HUES48 (cell line): ENCODE data around the gene GLO1.
A peak's percentile ranks its signal among the peaks of the same experiment; 100 is the strongest.

Experiments
- H3K27ac ChIP-seq: one replicate; pipeline ENCODE4 v1.7.0; 2013; ENCODE audit warnings: low read depth, low read length, inconsistent platforms
- H3K27me3 ChIP-seq: 2 replicates; pipeline ENCODE4 v1.6.1; 2013; ENCODE audit warnings: mild to moderate bottlenecking, low read length; ENCODE audit not compliant: control insufficient read depth, insufficient read depth
- H3K36me3 ChIP-seq: 2 replicates; pipeline ENCODE4 v1.6.1; 2013; ENCODE audit warnings: low read length; ENCODE audit not compliant: control insufficient read depth, insufficient read depth
- H3K4me1 ChIP-seq: 2 replicates; pipeline ENCODE4 v1.6.1; 2013; ENCODE audit warnings: mild to moderate bottlenecking, low read length; ENCODE audit not compliant: control insufficient read depth, insufficient read depth
- H3K4me3 ChIP-seq: 2 replicates; pipeline ENCODE4 v1.5.1; 2013; ENCODE audit warnings: mild to moderate bottlenecking, low read depth, low read length
- H3K9ac ChIP-seq: 2 replicates; pipeline ENCODE4 v1.6.1; 2013; ENCODE audit warnings: mild to moderate bottlenecking, low read depth, low read length, moderate library complexity
- H3K9me3 ChIP-seq: 2 replicates; pipeline ENCODE4 v1.6.1; 2013; ENCODE audit warnings: low read length; ENCODE audit not compliant: control insufficient read depth, insufficient read depth

GLO1 gene

GRCh38 chr6:38656896-38657295 is 46.0 kb downstream of the GLO1 start:
- Histone ChIP-seq H3K9me3 (no peaks in the 10 kb centered on the region), H3K4me1 (no peaks in the 10 kb centered on the region), H3K36me3 (no peaks in the 10 kb centered on the region), H3K27me3 (no peaks in the 10 kb centered on the region), H3K27ac (no peak overlapping the region), H3K4me3 (no peak overlapping the region), H3K9ac (no peak overlapping the region)

GRCh38 chr6:38654263-38654662 is 48.7 kb downstream of the GLO1 start:
- Histone ChIP-seq H3K9me3 (no peaks in the 10 kb centered on the region), H3K4me3 (no peak overlapping the region), H3K27ac (no peak overlapping the region), H3K4me1 (no peaks in the 10 kb centered on the region), H3K9ac (no peak overlapping the region), H3K36me3 (no peaks in the 10 kb centered on the region), H3K27me3 (no peaks in the 10 kb centered on the region)

GRCh38 chr6:38651121-38651784 is 51.7 kb downstream of the GLO1 start:
- H3K4me3 ChIP-seq, result no peak overlapping the region
- peaks cover 4% of the 10 kb centered on the region; the same call in 1 of the 2 replicates for H3K4me1 ChIP-seq
- no peaks in the 10 kb centered on the region for H3K27me3 ChIP-seq
- no peaks in the 10 kb centered on the region for H3K36me3 ChIP-seq
- no peak overlapping the region for H3K27ac ChIP-seq
- no peak overlapping the region for H3K9ac ChIP-seq
- H3K9me3 ChIP-seq, result no peaks in the 10 kb centered on the region

GRCh38 chr6:38650207-38650752 is 52.7 kb downstream of the GLO1 start:
- peaks cover 10% of the 10 kb centered on the region; the same call in 1 of the 2 replicates for H3K4me1 ChIP-seq
- no peaks in the 10 kb centered on the region for H3K36me3 ChIP-seq
- H3K9ac ChIP-seq, result no peak overlapping the region
- H3K9me3 ChIP-seq, result no peaks in the 10 kb centered on the region
- no peak overlapping the region for H3K27ac ChIP-seq
- H3K4me3 ChIP-seq, result no peak overlapping the region
- no peaks in the 10 kb centered on the region for H3K27me3 ChIP-seq

- no peaks in the 10 kb centered on the region for H3K27me3 ChIP-seq
- no peaks in the 10 kb centered on the region for H3K36me3 ChIP-seq
- H3K9ac ChIP-seq, result no peak overlapping the region
Observed at GRCh38 chr6:38649744-38650143, 53.2 kb downstream of the GLO1 start.

GRCh38 chr6:38648629-38649028 is 54.3 kb downstream of the GLO1 start:
- Histone ChIP-seq H3K36me3 (no peaks in the 10 kb centered on the region), H3K4me3 (no peak overlapping the region), H3K27me3 (no peaks in the 10 kb centered on the region), H3K9me3 (no peaks in the 10 kb centered on the region), H3K9ac (no peak overlapping the region), H3K4me1 (peaks cover 10% of the 10 kb centered on the region; the same call in 1 of the 2 replicates), H3K27ac (no peak overlapping the region)

More at GRCh38 chr6:38649744-38650143, 53.2 kb downstream of the GLO1 start:
- H3K4me1 ChIP-seq, result peaks cover 10% of the 10 kb centered on the region; the same call in 1 of the 2 replicates
- H3K27ac ChIP-seq, result no peak overlapping the region
- no peaks in the 10 kb centered on the region for H3K9me3 ChIP-seq
- no peak overlapping the region for H3K4me3 ChIP-seq

- no peaks in the 10 kb centered on the region for H3K27me3 ChIP-seq
- H3K9ac ChIP-seq, result no peak overlapping the region
- H3K27ac ChIP-seq, result peak overlapping the region; percentile 40
- H3K9me3 ChIP-seq, result no peaks in the 10 kb centered on the region
- H3K4me3 ChIP-seq, result no peak overlapping the region
- H3K4me1 ChIP-seq, result peaks cover 10% of the 10 kb centered on the region; the same call in 1 of the 2 replicates
- no peaks in the 10 kb centered on the region for H3K36me3 ChIP-seq
Observed at GRCh38 chr6:38646166-38646878, 56.6 kb downstream of the GLO1 start.

GRCh38 chr6:38644951-38645350 is 58.0 kb downstream of the GLO1 start:
- Histone ChIP-seq H3K4me3 (no peak overlapping the region), H3K9me3 (no peaks in the 10 kb centered on the region), H3K27me3 (no peaks in the 10 kb centered on the region), H3K4me1 (peaks cover 10% of the 10 kb centered on the region; the same call in 1 of the 2 replicates), H3K36me3 (no peaks in the 10 kb centered on the region), H3K9ac (no peak overlapping the region), H3K27ac (no peak overlapping the region)

- Histone ChIP-seq H3K4me1 (peaks cover 6% of the 10 kb centered on the region), H3K4me3 (peak overlapping the region; percentile 96), H3K36me3 (no peaks in the 10 kb centered on the region), H3K27me3 (no peaks in the 10 kb centered on the region), H3K9ac (peak overlapping the region; percentile 68), H3K9me3 (no peaks in the 10 kb centered on the region), H3K27ac (peak overlapping the region; percentile 88)
Observed at GRCh38 chr6:38640216-38640909, 62.6 kb downstream of the GLO1 start.

GRCh38 chr6:38639498-38640215 is 63.3 kb downstream of the GLO1 start, which contains the start of gene BTBD9:
Gene BTBD9 (minus strand): TSS chr6:38639929.
- Histone ChIP-seq H3K27ac (peak within 1 kb of the TSS; percentile 88), H3K27me3 (no peaks in the 10 kb centered on the region), H3K4me3 (peak within 1 kb of the TSS; percentile 96), H3K36me3 (no peaks in the 10 kb centered on the region), H3K4me1 (peaks cover 6% of the 10 kb centered on the region), H3K9me3 (no peaks in the 10 kb centered on the region), H3K9ac (peak within 1 kb of the TSS; percentile 68)
